K562 (cell line): ENCODE data around the gene NENF. TPM values are rescaled to one million over a fixed set of nuclear protein-coding genes. Genes with fewer than 3 reads are reported as not detected.

Source experiments
- E2F6 ChIP-seq, 2 experiments: IDR thresholded peaks; 2 replicates each; pipeline ENCODE4 v1.6.1; 2011; ENCODE audit warnings: borderline replicate concordance in 1 of 2, control low read depth in 1 of 2, low read depth in 1 of 2, low read length in 1 of 2, mild to moderate bottlenecking in 1 of 2, mixed read lengths in 1 of 2, moderate library complexity in 1 of 2; ENCODE audit not compliant: insufficient read depth in 1 of 2, insufficient read length in 1 of 2, poor library complexity in 1 of 2, severe bottlenecking in 1 of 2; ENCODE audit errors: extremely low read depth in 1 of 2
- E4F1 ChIP-seq: fragments of 250-450 bp; sonication (Bioruptor Pico); IDR thresholded peaks from 2 replicates; pipeline ENCODE4 v1.5.0; 2021; ENCODE audit warnings: mild to moderate bottlenecking, borderline replicate concordance
- ESRRA ChIP-seq: fragments of 450-650 bp; IDR thresholded peaks from 2 replicates; pipeline ENCODE4 v1.6.1; 2014; ENCODE audit warnings: low read depth, mild to moderate bottlenecking, moderate library complexity, borderline replicate concordance
- GMEB1 ChIP-seq: fragments of 250-450 bp; sonication (Bioruptor Pico); IDR thresholded peaks from 2 replicates; pipeline ENCODE4 v1.4.0; 2020; ENCODE audit warnings: mild to moderate bottlenecking
- HNRNPLL ChIP-seq: fragments of 200-400 bp; formaldehyde crosslinking; IDR thresholded peaks from 2 replicates; pipeline ENCODE4 v1.6.1; 2017; ENCODE audit warnings: low read length, low read depth, mild to moderate bottlenecking; ENCODE audit not compliant: poor library complexity, severe bottlenecking
- MLX ChIP-seq, 2 experiments: fragments of 450-650 bp in 1 of 2; sonication (generic) in 1 of 2; formaldehyde crosslinking; conservative IDR thresholded peaks; 2 replicates each; pipeline versions ENCODE4 v1.4.0 to v1.8.1; 2020 to 2022; ENCODE audit warnings: mild to moderate bottlenecking in 1 of 2, missing genetic modification reagents in 1 of 2
- RBFOX2 ChIP-seq: fragments of 200-400 bp; formaldehyde crosslinking; IDR thresholded peaks from 2 replicates; pipeline ENCODE4 v1.6.1; 2017; ENCODE audit warnings: low read depth, mild to moderate bottlenecking, low read length, moderate library complexity
- SRSF7 ChIP-seq: fragments of 200-400 bp; formaldehyde crosslinking; optimal IDR thresholded peaks from 2 replicates; pipeline ENCODE3; 2017; ENCODE audit warnings: mild to moderate bottlenecking, low read depth, low read length
- STAG1 ChIP-seq: sonication (generic); formaldehyde crosslinking; IDR thresholded peaks from 2 replicates; pipeline ENCODE4 v1.5.0; 2020; ENCODE audit warnings: missing genetic modification reagents, borderline replicate concordance
- STAT5A ChIP-seq: IDR thresholded peaks from 2 replicates; pipeline ENCODE4 v1.6.1; 2012; ENCODE audit warnings: low read length, inconsistent platforms, borderline replicate concordance
- TEAD1 ChIP-seq, 2 experiments: fragments of 450-650 bp in 1 of 2; sonication (generic) in 1 of 2; formaldehyde crosslinking; IDR thresholded peaks; 2 replicates each; pipeline versions ENCODE4 v1.4.0 to v1.8.0; 2020 to 2022; ENCODE audit warnings: mild to moderate bottlenecking in 2 of 2, missing genetic modification reagents in 1 of 2
- ZBTB17 ChIP-seq: fragments of 450-650 bp; formaldehyde crosslinking; IDR thresholded peaks from 2 replicates; pipeline ENCODE4 v1.4.0; 2020; ENCODE audit warnings: mild to moderate bottlenecking
- ZBTB8A ChIP-seq: fragments of 450-650 bp; IDR thresholded peaks from 2 replicates; pipeline ENCODE4 v1.6.1; 2018; ENCODE audit warnings: mild to moderate bottlenecking, moderate library complexity; ENCODE audit not compliant: partially characterized antibody
- ZBTB9 ChIP-seq: fragments of 450-650 bp; formaldehyde crosslinking; IDR thresholded peaks from 2 replicates; pipeline ENCODE4 v1.4.0; 2020; ENCODE audit warnings: mild to moderate bottlenecking, moderate library complexity
- ZFX ChIP-seq: sonication (generic); formaldehyde crosslinking; IDR thresholded peaks from 2 replicates; pipeline ENCODE4 v1.8.0; 2022; ENCODE audit warnings: mild to moderate bottlenecking, missing genetic modification reagents, moderate library complexity
- ZNF408 ChIP-seq: fragments of 250-450 bp; sonication (Bioruptor Pico); IDR thresholded peaks from 2 replicates; pipeline ENCODE4 v1.4.0; 2020; ENCODE audit warnings: low read depth, mild to moderate bottlenecking, moderate library complexity
- ZNF445 ChIP-seq: fragments of 250-450 bp; sonication (Bioruptor Pico); IDR thresholded peaks from 2 replicates; pipeline ENCODE4 v1.4.0; 2020; ENCODE audit warnings: low read depth, mild to moderate bottlenecking, moderate library complexity
- ZNF785 ChIP-seq: fragments of 250-450 bp; sonication (Bioruptor Pico); IDR thresholded peaks from 2 replicates; pipeline ENCODE4 v1.4.0; 2020; ENCODE audit warnings: mild to moderate bottlenecking
- polyA plus RNA-seq, 8 experiments: library from polyadenylated mRNA; depleted of rRNA in 4 of 8; stranded (reverse) in 5 of 8; unstranded in 3 of 8; fragments of >200 nt; fragmentation: Nextera tagmentation in 2 of 8; fragmentation: Illumina TruSeq in 1 of 8; extraction: Ambion mirVana in 2 of 8; extraction: Trizol in 1 of 8; gene quantifications; 2 replicates each; pipeline versions ENCODE4 v1.2.1 to v1.2.3, GENCODE V29; 2011 to 2014; ENCODE audit warnings: inconsistent platforms in 1 of 8, missing spikeins in 1 of 8
- total RNA-seq, 7 experiments: library from RNA; depleted of rRNA in 6 of 7; stranded (reverse); fragments of >200 nt in 6 of 7; fragmentation: Illumina TruSeq in 2 of 7; extraction: Trizol in 2 of 7; gene quantifications; 2 replicates each; pipeline versions ENCODE4 v1.2.1 to v1.2.3, GENCODE V29; 2011 to 2021; ENCODE audit warnings: low replicate concordance in 1 of 7

NENF gene
- total and polyA plus RNA-seq, 9 of the 15 experiments (the other 6 are each of a cell fraction or from before 2014, with no cell fraction given) = 6.1 to 100 (median 72.8) TPM

- no peak for TF ChIP-seq GMEB1 (CRISPR knock-in tag)
- peak in 1 of 2 experiments; percentile 83; a peak in 2 of 4 replicates for TF ChIP-seq TEAD1 (CRISPR knock-in tag; IDR thresholded peaks at IDR 0.05)
- TF ChIP-seq E4F1 (CRISPR knock-in tag) = no peak
- no peak for TF ChIP-seq HNRNPLL
- peak; percentile 55; the same call in 1 of the 2 replicates for TF ChIP-seq ESRRA
- no peak for TF ChIP-seq SRSF7
- TF ChIP-seq MLX (CRISPR knock-in tag; conservative IDR thresholded peaks at IDR 0.05) = no peak
- TF ChIP-seq E2F6 (IDR thresholded peaks at IDR 0.05; ENCODE audit: borderline replicate concordance in 1 of 2, extremely low read depth in 1 of 2, insufficient read depth in 1 of 2, insufficient read length in 1 of 2, low read depth in 1 of 2, low read length in 1 of 2, poor library complexity in 1 of 2, severe bottlenecking in 1 of 2) = peak; percentile 71 to 91
- TF ChIP-seq ZNF445 (CRISPR knock-in tag) = no peak
- TF ChIP-seq ZFX (CRISPR knock-in tag) = peak; percentile 89
- no peak for TF ChIP-seq STAT5A
- TF ChIP-seq ZBTB9 = no peak
- TF ChIP-seq ZNF408 (CRISPR knock-in tag) = no peak
- TF ChIP-seq RBFOX2 = peak; percentile 81
- no peak for TF ChIP-seq ZBTB17 (CRISPR knock-in tag)
- no peak for TF ChIP-seq ZBTB8A
- 0 out of 2 replicates have a peak, but pooled peaks have one; percentile 14 for TF ChIP-seq STAG1 (CRISPR knock-in tag)
- no peak for TF ChIP-seq ZNF785
These were observed 18.2 kb upstream of the NENF start, which contains the start of gene PACC1 (continued) for GRCh38 chr1:212414328-212415106.
